Natural killer cell (primary cell): ENCODE measurements around the gene UGT1A8. TPM values are rescaled to one million over a fixed set of nuclear protein-coding genes. Genes with fewer than 3 reads are reported as not detected.
A peak's percentile ranks its signal among the peaks of the same experiment; 100 is the strongest.

Experiments
- ATAC-seq, 3 donors: fragments of 150-1000 bp in 2 of 3; fragments of 200-7000 bp in 1 of 3; cut with Tn5 transposase; 1 replicate in 1 of 3; 2 replicates in 2 of 3; pipeline ENCODE4 v1.10.0; 2021; ENCODE audit warnings: mild to moderate bottlenecking in 2 of 3, moderate library complexity in 2 of 3
- DNase-seq, 2 donors: peaks; one replicate each; pipeline versions ENCODE4 v3.0.0 to v3.0.0-alpha.2; 2013 to 2021; ENCODE audit warnings: mixed read lengths in 1 of 2
- H3K27ac ChIP-seq: one replicate; pipeline ENCODE4 v1.5.1; 2013; ENCODE audit warnings: mild to moderate bottlenecking, low read length
- H3K27me3 ChIP-seq: one replicate; pipeline ENCODE4 v1.6.1; 2013; ENCODE audit warnings: low read length; ENCODE audit not compliant: control insufficient read depth, insufficient read depth
- H3K36me3 ChIP-seq: one replicate; pipeline ENCODE4 v1.6.1; 2013; ENCODE audit warnings: low read length; ENCODE audit not compliant: control insufficient read depth, insufficient read depth
- H3K4me1 ChIP-seq: one replicate; pipeline ENCODE4 v1.6.1; 2013; ENCODE audit warnings: low read length; ENCODE audit not compliant: control insufficient read depth, insufficient read depth
- H3K4me3 ChIP-seq: one replicate; pipeline ENCODE4 v1.5.1; 2013; ENCODE audit warnings: low read length
- H3K9me3 ChIP-seq: one replicate; pipeline ENCODE4 v1.6.1; 2013; ENCODE audit warnings: low read length; ENCODE audit not compliant: control insufficient read depth, insufficient read depth
- H3K27ac Mint-ChIP-seq, 2 donors: one replicate each; pipeline ENCODE4 v1.8.0; 2022; ENCODE audit warnings: mild to moderate bottlenecking in 2 of 2, mixed read lengths in 2 of 2, moderate library complexity in 1 of 2
- H3K27me3 Mint-ChIP-seq, 2 donors: one replicate each; pipeline ENCODE4 v1.8.0; 2022; ENCODE audit warnings: low read depth in 2 of 2, mixed read lengths in 2 of 2
- H3K36me3 Mint-ChIP-seq: one replicate; pipeline ENCODE4 v1.8.0; 2022; ENCODE audit warnings: mixed read lengths
- H3K4me1 Mint-ChIP-seq, 2 donors: one replicate each; pipeline ENCODE4 v1.8.0; 2022; ENCODE audit warnings: mixed read lengths in 2 of 2
- H3K4me3 Mint-ChIP-seq: one replicate; pipeline ENCODE4 v1.8.0; 2022; ENCODE audit warnings: mild to moderate bottlenecking, moderate library complexity, mixed read lengths
- H3K9me3 Mint-ChIP-seq, 2 donors: one replicate each; pipeline ENCODE4 v1.8.0; 2022; ENCODE audit warnings: mixed read lengths in 2 of 2
- WGBS: methylation state at CpG from one replicate; pipeline ENCODE4 v1.1.7; 2013; ENCODE audit warnings: missing lambda C conversion rate; ENCODE audit not compliant: insufficient coverage; 5-methylcytosine and 5-hydroxymethylcytosine counted together
- intact Hi-C: fragments of 100-400 bp; cut with micrococcal nuclease; formaldehyde crosslinking; loops from one replicate; pipeline ENCODE4 v1.14.2; 2022
- total RNA-seq, 4 donors: library from RNA; stranded (reverse); fragments of 120-200 nt in 1 of 4; gene quantifications; one replicate each; pipeline versions ENCODE4 v1.2.3 to v1.2.4, GENCODE V29; 2013 to 2022
- TF ChIP-seq, protein P1 (sequence below): fragments of 200-600 bp; IDR thresholded peaks from one replicate; pipeline ENCODE4 v1.8.0; 2022; ENCODE audit warnings: antibody characterized with exemption

UGT1A8 gene
- total RNA-seq, 3 donors from 2014 or later (not counting 1 experiment from before 2014, with no cell fraction given): not detected

GRCh38 chr2:233798335-233799086, 181.1 kb downstream of the UGT1A8 start:
- DNase-seq (peak in 1 of 2 donors; percentile 4), ATAC-seq (no peak)
- intact Hi-C loops: no loop called here
- Mint-ChIP-seq H3K4me1 (no peaks in the 10 kb centered on the region), H3K4me3 (no peak overlapping the region), H3K9me3 (no peaks in the 10 kb centered on the region), H3K27ac (no peak overlapping the region), H3K36me3 (no peaks in the 10 kb centered on the region), H3K27me3 (peaks cover 3 to 6% of the 10 kb centered on the region in 2 donors)
- WGBS: 85% methylated on average over 14 of the region's 14 CpGs
- Histone ChIP-seq H3K9me3 (no peaks in the 10 kb centered on the region), H3K36me3 (no peaks in the 10 kb centered on the region), H3K4me1 (no peaks in the 10 kb centered on the region), H3K27me3 (no peaks in the 10 kb centered on the region), H3K4me3 (no peak overlapping the region), H3K27ac (no peak overlapping the region)
- TF ChIP-seq, protein P1, sequence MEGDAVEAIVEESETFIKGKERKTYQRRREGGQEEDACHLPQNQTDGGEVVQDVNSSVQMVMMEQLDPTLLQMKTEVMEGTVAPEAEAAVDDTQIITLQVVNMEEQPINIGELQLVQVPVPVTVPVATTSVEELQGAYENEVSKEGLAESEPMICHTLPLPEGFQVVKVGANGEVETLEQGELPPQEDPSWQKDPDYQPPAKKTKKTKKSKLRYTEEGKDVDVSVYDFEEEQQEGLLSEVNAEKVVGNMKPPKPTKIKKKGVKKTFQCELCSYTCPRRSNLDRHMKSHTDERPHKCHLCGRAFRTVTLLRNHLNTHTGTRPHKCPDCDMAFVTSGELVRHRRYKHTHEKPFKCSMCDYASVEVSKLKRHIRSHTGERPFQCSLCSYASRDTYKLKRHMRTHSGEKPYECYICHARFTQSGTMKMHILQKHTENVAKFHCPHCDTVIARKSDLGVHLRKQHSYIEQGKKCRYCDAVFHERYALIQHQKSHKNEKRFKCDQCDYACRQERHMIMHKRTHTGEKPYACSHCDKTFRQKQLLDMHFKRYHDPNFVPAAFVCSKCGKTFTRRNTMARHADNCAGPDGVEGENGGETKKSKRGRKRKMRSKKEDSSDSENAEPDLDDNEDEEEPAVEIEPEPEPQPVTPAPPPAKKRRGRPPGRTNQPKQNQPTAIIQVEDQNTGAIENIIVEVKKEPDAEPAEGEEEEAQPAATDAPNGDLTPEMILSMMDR: no peak

GRCh38 chr2:233799087-233799665, 181.7 kb downstream of the UGT1A8 start:
- Mint-ChIP-seq H3K36me3 (no peaks in the 10 kb centered on the region), H3K27ac (no peak overlapping the region), H3K4me1 (no peaks in the 10 kb centered on the region), H3K27me3 (peaks cover 8 to 11% of the 10 kb centered on the region in 2 donors), H3K9me3 (no peaks in the 10 kb centered on the region), H3K4me3 (no peak overlapping the region)
- H3K36me3 ChIP-seq: no peaks in the 10 kb centered on the region
- DNase-seq (no peak), ATAC-seq (no peak)
- H3K27me3 ChIP-seq: no peaks in the 10 kb centered on the region
- no peak overlapping the region for H3K27ac ChIP-seq
- intact Hi-C loops: no loop called here
- TF ChIP-seq, protein P1: no peak
- H3K9me3 ChIP-seq: no peaks in the 10 kb centered on the region
- H3K4me1 ChIP-seq: no peaks in the 10 kb centered on the region
- WGBS: 69% methylated on average over 7 of the region's 7 CpGs
- H3K4me3 ChIP-seq: no peak overlapping the region

- no peaks in the 10 kb centered on the region for H3K27me3 ChIP-seq
- H3K9me3 ChIP-seq: no peaks in the 10 kb centered on the region
- H3K4me1 ChIP-seq: no peaks in the 10 kb centered on the region
- no peaks in the 10 kb centered on the region for H3K4me1 Mint-ChIP-seq
- 57% methylated on average over 5 of the region's 5 CpGs for WGBS
- no peak overlapping the region for H3K4me3 Mint-ChIP-seq
- ATAC-seq (no peak), DNase-seq (no peak)
- intact Hi-C loops: no loop called here
- H3K4me3 ChIP-seq: no peak overlapping the region
- peaks cover 11 to 16% of the 10 kb centered on the region in 2 donors for H3K27me3 Mint-ChIP-seq
- no peaks in the 10 kb centered on the region for H3K36me3 Mint-ChIP-seq
- no peak overlapping the region for H3K27ac Mint-ChIP-seq
- no peaks in the 10 kb centered on the region for H3K9me3 Mint-ChIP-seq
- H3K36me3 ChIP-seq: no peaks in the 10 kb centered on the region
- no peak overlapping the region for H3K27ac ChIP-seq
- TF ChIP-seq, protein P1: no peak
These were observed 182.3 kb downstream of the UGT1A8 start for GRCh38 chr2:233799716-233800115.
